LNCaP clone FGC (cell line): ENCODE results near the gene FBXO21.

Experiments
- DNase-seq: peaks from one replicate; pipeline ENCODE4 v3.0.0-alpha.2; 2011; ENCODE audit warnings: low read depth
- H3K4me3 ChIP-seq: 2 replicates; pipeline ENCODE4 v1.5.1; 2011; ENCODE audit warnings: mild to moderate bottlenecking, low read depth, low read length, control low read depth
- CTCF ChIP-seq: IDR thresholded peaks from 2 replicates; pipeline ENCODE4 v1.5.1; 2012; ENCODE audit warnings: mild to moderate bottlenecking; ENCODE audit not compliant: control insufficient read depth, insufficient read depth; ENCODE audit errors: extremely low read depth

The FBXO21 gene

GRCh38 chr12:117212563-117213190 is 22.4 kb upstream of the FBXO21 start:
- H3K4me3 ChIP-seq = no peak overlapping the region
- peak; percentile 95 for TF ChIP-seq CTCF
- DNase-seq = peak; percentile 35

GRCh38 chr12:117210266-117210918 is 20.1 kb upstream of the FBXO21 start:
- DNase-seq = no peak
- no peak overlapping the region for H3K4me3 ChIP-seq
- TF ChIP-seq CTCF = no peak

GRCh38 chr12:117209626-117210025 is 19.4 kb upstream of the FBXO21 start:
- TF ChIP-seq CTCF = no peak
- DNase-seq = no peak
- no peak overlapping the region for H3K4me3 ChIP-seq

GRCh38 chr12:117208811-117209455 is 18.7 kb upstream of the FBXO21 start:
- no peak overlapping the region for H3K4me3 ChIP-seq
- DNase-seq = no peak
- TF ChIP-seq CTCF = no peak

- H3K4me3 ChIP-seq = no peak overlapping the region
- no peak for TF ChIP-seq CTCF
- DNase-seq = no peak
Measured at GRCh38 chr12:117208206-117208605, 17.9 kb upstream of the FBXO21 start.

- H3K4me3 ChIP-seq = no peak overlapping the region
- TF ChIP-seq CTCF = no peak
- DNase-seq = no peak
Measured at GRCh38 chr12:117207675-117208074, 17.4 kb upstream of the FBXO21 start.
